ENCODE results near the gene PLEKHH1. TPM values are rescaled to one million over a fixed set of nuclear protein-coding genes. Genes with fewer than 3 reads are reported as not detected.

The PLEKHH1 gene
- polyA plus RNA-seq, result 32.1 and 34.1 TPM in 2 replicates
- 26.8 and 28.1 TPM in 2 replicates for polyA minus RNA-seq

GRCh38 chr14:67532998-67533753 lies at the start of gene PLEKHH1:
TSS of gene PLEKHH1 (plus strand) at chr14:67533290. CDS start at chr14:67541868, 8,578 bp downstream.
- H4K20me1 ChIP-seq (ENCODE audit: insufficient read depth), result no peaks in the 10 kb centered on the region
- no peaks in the 10 kb centered on the region for H3K36me3 ChIP-seq (ENCODE audit: insufficient read depth, low read length)
- H3K79me2 ChIP-seq (replicated peaks; ENCODE audit: insufficient read depth, low read length), result no peaks in the 10 kb centered on the region

More at GRCh38 chr14:67532998-67533753, at the start of gene PLEKHH1:
- H3K27ac ChIP-seq (ENCODE audit: low read length), result peak within 1 kb of the TSS; percentile 74
- no peaks in the 10 kb centered on the region for H3K9me2 ChIP-seq (ENCODE audit: insufficient read depth, low read length)
- H3K9me3 ChIP-seq (ENCODE audit: low read length), result no peaks in the 10 kb centered on the region
- H3K4me3 ChIP-seq (ENCODE audit: low read length), result peak within 1 kb of the TSS; percentile 93
- no peaks in the 10 kb centered on the region for H3K27me3 ChIP-seq (ENCODE audit: insufficient read depth, low read depth, low read length)
- peak within 1 kb of the TSS; percentile 85 for H3K9ac ChIP-seq (ENCODE audit: low read length)
- H3F3A ChIP-seq (ENCODE audit: insufficient read depth, low read length, poor library complexity, severe bottlenecking), result no peaks in the 10 kb centered on the region
- TF ChIP-seq CTCF (IDR thresholded peaks at IDR 0.05; ENCODE audit: poor library complexity, severe bottlenecking), result peak; percentile 19
- no peak for TF ChIP-seq EZH2 (IDR thresholded peaks at IDR 0.05; ENCODE audit: borderline replicate concordance, insufficient read depth, low read length, poor library complexity, severe bottlenecking)
- TF ChIP-seq TAF1 (IDR thresholded peaks at IDR 0.05; ENCODE audit: low read depth), result no peak
- peak; percentile 65 for TF ChIP-seq POLR2AphosphoS5 (IDR thresholded peaks at IDR 0.05)
- TF ChIP-seq REST (IDR thresholded peaks at IDR 0.05; ENCODE audit: borderline replicate concordance), result peak; percentile 40
- no peak for TF ChIP-seq RAD21 (conservative IDR thresholded peaks at IDR 0.05)
- peak; percentile 29 for TF ChIP-seq EP300 (conservative IDR thresholded peaks at IDR 0.05; ENCODE audit: poor library complexity, severe bottlenecking)
- TF ChIP-seq MXI1 (conservative IDR thresholded peaks at IDR 0.05; ENCODE audit: poor library complexity, severe bottlenecking), result peak; percentile 57
- TF ChIP-seq SMC3 (conservative IDR thresholded peaks at IDR 0.05; ENCODE audit: poor library complexity), result peak; percentile 19
- peak within 1 kb of the TSS; percentile 94 for H2AFZ ChIP-seq (ENCODE audit: low read depth, low read length)
- H3K4me2 ChIP-seq (ENCODE audit: low read length), result peak within 1 kb of the TSS; percentile 29

All from neural cell (in vitro differentiated cells).